T1000 (cell line): ENCODE results near the gene CRACR2A.

ENCODE experiments used
- DNase-seq: peaks from one replicate; lab custom pipeline; 2025; ENCODE audit warnings: mixed read lengths; lab: John Stamatoyannopoulos, UW

The CRACR2A gene

GRCh38 chr12:3622021-3622821 is 130.7 kb downstream of the CRACR2A start:
- no peak for DNase-seq

GRCh38 chr12:3620856-3621255 is 132.1 kb downstream of the CRACR2A start:
- no peak for DNase-seq

GRCh38 chr12:3617565-3617964 is 135.3 kb downstream of the CRACR2A start:
- DNase-seq: no peak

GRCh38 chr12:3615862-3616261 is 137.0 kb downstream of the CRACR2A start:
- no peak for DNase-seq

- no peak for DNase-seq
These were observed 138.0 kb downstream of the CRACR2A start for GRCh38 chr12:3614806-3615466.

GRCh38 chr12:3613641-3614395 is 139.1 kb downstream of the CRACR2A start:
- DNase-seq: no peak

GRCh38 chr12:3611860-3612703 is 140.8 kb downstream of the CRACR2A start:
- DNase-seq: no peak

GRCh38 chr12:3607821-3608220 is 145.1 kb downstream of the CRACR2A start:
- DNase-seq: no peak

- DNase-seq: no peak
These were observed 145.7 kb downstream of the CRACR2A start for GRCh38 chr12:3607039-3607720.

GRCh38 chr12:3606128-3606527 is 146.8 kb downstream of the CRACR2A start:
- DNase-seq: no peak

- no peak for DNase-seq
These were observed 147.2 kb downstream of the CRACR2A start for GRCh38 chr12:3605692-3606091.

GRCh38 chr12:3604748-3605586 is 147.9 kb downstream of the CRACR2A start:
- no peak for DNase-seq

GRCh38 chr12:3604286-3604685 is 148.6 kb downstream of the CRACR2A start:
- no peak for DNase-seq

GRCh38 chr12:3603576-3603975 is 149.3 kb downstream of the CRACR2A start:
- DNase-seq: no peak

GRCh38 chr12:3602488-3602887 is 150.4 kb downstream of the CRACR2A start:
- no peak for DNase-seq

- DNase-seq: no peak
These were observed 151.3 kb downstream of the CRACR2A start for GRCh38 chr12:3601461-3602150.

- DNase-seq: no peak
These were observed 152.0 kb downstream of the CRACR2A start for GRCh38 chr12:3600951-3601350.

GRCh38 chr12:3600039-3600720 is 152.7 kb downstream of the CRACR2A start:
- no peak for DNase-seq
